DMS79 treated with DMSO at 0.1 percent for 48 hours (cell line): ENCODE results near the gene ZNF366.
A peak's percentile ranks its signal among the peaks of the same experiment; 100 is the strongest.

ENCODE experiments used
- DNase-seq: peaks from one replicate; lab custom pipeline; 2025; lab: John Stamatoyannopoulos, UW

ZNF366 gene

GRCh38 chr5:72441094-72441723 lies 66.0 kb downstream of the ZNF366 start:
- DNase-seq, result no peak

GRCh38 chr5:72440207-72440638 lies 67.0 kb downstream of the ZNF366 start:
- no peak for DNase-seq

- DNase-seq, result no peak
These were observed 68.0 kb downstream of the ZNF366 start for GRCh38 chr5:72439192-72439591.

- DNase-seq, result no peak
These were observed 69.1 kb downstream of the ZNF366 start for GRCh38 chr5:72438141-72438540.

- DNase-seq, result no peak
These were observed 70.3 kb downstream of the ZNF366 start for GRCh38 chr5:72436796-72437471.

- no peak for DNase-seq
These were observed 72.3 kb downstream of the ZNF366 start for GRCh38 chr5:72434781-72435437.

- DNase-seq, result peak; percentile 45
These were observed 73.0 kb downstream of the ZNF366 start for GRCh38 chr5:72434056-72434780.

- peak; percentile 47 for DNase-seq
These were observed 73.7 kb downstream of the ZNF366 start for GRCh38 chr5:72433522-72433921.

GRCh38 chr5:72428669-72429068 lies 78.5 kb downstream of the ZNF366 start:
- DNase-seq, result no peak

- no peak for DNase-seq
These were observed 79.4 kb downstream of the ZNF366 start for GRCh38 chr5:72427488-72428437.

- DNase-seq, result no peak
These were observed 80.2 kb downstream of the ZNF366 start for GRCh38 chr5:72427016-72427415.

- DNase-seq, result no peak
These were observed 81.2 kb downstream of the ZNF366 start for GRCh38 chr5:72426019-72426418.

GRCh38 chr5:72418271-72418670 lies 88.9 kb downstream of the ZNF366 start:
- no peak for DNase-seq

- no peak for DNase-seq
These were observed 89.7 kb downstream of the ZNF366 start for GRCh38 chr5:72417333-72418062.

GRCh38 chr5:72415616-72416325 lies 91.4 kb downstream of the ZNF366 start:
- no peak for DNase-seq

GRCh38 chr5:72412283-72413055 lies 94.7 kb downstream of the ZNF366 start:
- DNase-seq, result no peak

GRCh38 chr5:72410688-72411295 lies 96.4 kb downstream of the ZNF366 start:
- no peak for DNase-seq

- DNase-seq, result no peak
These were observed 98.6 kb downstream of the ZNF366 start for GRCh38 chr5:72408603-72409002.

GRCh38 chr5:72408127-72408526 lies 99.1 kb downstream of the ZNF366 start:
- DNase-seq, result no peak
